Measurements from ENCODE around the gene CASP8.

DNA sequence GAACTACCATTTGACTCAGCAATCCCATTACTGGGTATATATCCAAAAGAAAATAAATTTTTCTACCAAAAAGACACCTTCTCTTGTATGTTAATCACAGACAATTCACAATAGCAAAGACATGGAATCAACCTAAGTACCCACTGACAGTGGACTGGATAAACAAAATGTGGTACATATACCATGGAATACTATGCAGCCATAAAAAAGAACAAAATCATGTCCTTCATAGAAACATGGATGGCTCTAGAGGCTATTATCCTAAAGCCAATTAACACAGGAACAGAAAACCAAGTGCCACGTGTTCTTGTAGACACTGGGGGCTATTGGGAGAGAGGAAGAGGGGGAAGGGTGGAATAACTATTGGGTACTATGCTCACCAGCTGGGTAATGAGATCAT is 69.1 kb downstream of the CASP8 start:
- TF ChIP-seq CBX8 (IDR thresholded peaks at IDR 0.05; ENCODE audit: borderline replicate concordance, low read depth, low read length) (no peak), POLR2A (IDR thresholded peaks at IDR 0.05; ENCODE audit: control extremely low read depth in 1 of 2, low read depth in 2 of 2, low read length in 2 of 2) (no peak)
- TF ChIP-seq, protein P1, sequence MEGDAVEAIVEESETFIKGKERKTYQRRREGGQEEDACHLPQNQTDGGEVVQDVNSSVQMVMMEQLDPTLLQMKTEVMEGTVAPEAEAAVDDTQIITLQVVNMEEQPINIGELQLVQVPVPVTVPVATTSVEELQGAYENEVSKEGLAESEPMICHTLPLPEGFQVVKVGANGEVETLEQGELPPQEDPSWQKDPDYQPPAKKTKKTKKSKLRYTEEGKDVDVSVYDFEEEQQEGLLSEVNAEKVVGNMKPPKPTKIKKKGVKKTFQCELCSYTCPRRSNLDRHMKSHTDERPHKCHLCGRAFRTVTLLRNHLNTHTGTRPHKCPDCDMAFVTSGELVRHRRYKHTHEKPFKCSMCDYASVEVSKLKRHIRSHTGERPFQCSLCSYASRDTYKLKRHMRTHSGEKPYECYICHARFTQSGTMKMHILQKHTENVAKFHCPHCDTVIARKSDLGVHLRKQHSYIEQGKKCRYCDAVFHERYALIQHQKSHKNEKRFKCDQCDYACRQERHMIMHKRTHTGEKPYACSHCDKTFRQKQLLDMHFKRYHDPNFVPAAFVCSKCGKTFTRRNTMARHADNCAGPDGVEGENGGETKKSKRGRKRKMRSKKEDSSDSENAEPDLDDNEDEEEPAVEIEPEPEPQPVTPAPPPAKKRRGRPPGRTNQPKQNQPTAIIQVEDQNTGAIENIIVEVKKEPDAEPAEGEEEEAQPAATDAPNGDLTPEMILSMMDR (IDR thresholded peaks at IDR 0.05; ENCODE audit: control extremely low read depth in 1 of 3, insufficient read depth in 1 of 3, low read depth in 1 of 3, low read length in 3 of 3) = no peak
